NCI-H1105 (cell line): ENCODE data around the gene BRAP.
"Not testable (repeated sequence)": the region's sequence is repeated elsewhere in the genome, so short reads cannot be mapped to it uniquely, and the experiment has no call there.

Experiments used
- DNase-seq: peaks from one replicate; lab custom pipeline; 2025; lab: John Stamatoyannopoulos, UW

The BRAP gene

GRCh38 chr12:111685811-111686573 lies at the start of gene BRAP, which contains the start of gene ACAD10:
Gene BRAP (minus strand): TSS chr12:111685956. CDS start chr12:111685792, 164 bp downstream.
Gene ACAD10 (plus strand): TSS chr12:111686053. CDS start chr12:111692710, 6,657 bp downstream.
- DNase-seq: peak; percentile 93

- DNase-seq: no peak
Observed at GRCh38 chr12:111733340-111733915, 47.7 kb upstream of the BRAP start.

- no peak for DNase-seq
Observed at GRCh38 chr12:111732786-111733185, 47.0 kb upstream of the BRAP start.

GRCh38 chr12:111730420-111730819 lies 44.7 kb upstream of the BRAP start:
- no peak for DNase-seq

GRCh38 chr12:111728795-111729194 lies 43.0 kb upstream of the BRAP start:
- no peak for DNase-seq

- DNase-seq: not testable (repeated sequence)
Observed at GRCh38 chr12:111723646-111724360, 38.0 kb upstream of the BRAP start.

- no peak for DNase-seq
Observed at GRCh38 chr12:111720457-111720856, 34.7 kb upstream of the BRAP start.

GRCh38 chr12:111719316-111719715 lies 33.6 kb upstream of the BRAP start:
- DNase-seq: not testable (repeated sequence)

GRCh38 chr12:111715279-111715678 lies 29.5 kb upstream of the BRAP start:
- peak; percentile 4 for DNase-seq

- no peak for DNase-seq
Observed at GRCh38 chr12:111706145-111706544, 20.4 kb upstream of the BRAP start.

- DNase-seq: no peak
Observed at GRCh38 chr12:111705672-111706071, 19.9 kb upstream of the BRAP start.

GRCh38 chr12:111699962-111700361 lies 14.2 kb upstream of the BRAP start:
- DNase-seq: no peak

GRCh38 chr12:111693818-111694217 lies 8.1 kb upstream of the BRAP start:
- DNase-seq: no peak

GRCh38 chr12:111692575-111693210 lies 6.9 kb upstream of the BRAP start:
- DNase-seq: no peak

- DNase-seq: no peak
Observed at GRCh38 chr12:111691262-111691661, 5.5 kb upstream of the BRAP start.

- DNase-seq: no peak
Observed at GRCh38 chr12:111687952-111688351, 2.2 kb upstream of the BRAP start.

GRCh38 chr12:111687255-111687654 lies 1.5 kb upstream of the BRAP start:
- no peak for DNase-seq

- no peak for DNase-seq
Observed at GRCh38 chr12:111686574-111687105, 884 bp upstream of the BRAP start.

GRCh38 chr12:111685322-111685810 lies 390 bp downstream of the BRAP start:
- no peak for DNase-seq

- not testable (repeated sequence) for DNase-seq
Observed at GRCh38 chr12:111684485-111685198, 1.1 kb downstream of the BRAP start.

- no peak for DNase-seq
Observed at GRCh38 chr12:111677186-111677585, 8.6 kb downstream of the BRAP start.
